CD4-positive, CD25-positive, alpha-beta regulatory T cell (primary cell): ENCODE measurements around the gene KRT79. TPM values are rescaled to one million over a fixed set of nuclear protein-coding genes. Genes with fewer than 3 reads are reported as not detected.

Experiments used
- ATAC-seq, 2 donors: fragments of 150-1000 bp; cut with Tn5 transposase; one replicate each; pipeline ENCODE4 v1.10.0; 2021; ENCODE audit warnings: low read depth in 2 of 2, moderate number of reproducible peaks in 2 of 2, moderate library complexity in 1 of 2
- DNase-seq, 3 donors: peaks; one replicate each; pipeline versions ENCODE4 v3.0.0 to v3.0.0-alpha.2; 2012 to 2022; ENCODE audit warnings: mixed read lengths in 1 of 3
- H3K27ac ChIP-seq: one replicate; pipeline ENCODE4 v1.7.0; 2013; ENCODE audit warnings: mild to moderate bottlenecking, low read length; ENCODE audit not compliant: insufficient read depth, poor library complexity, severe bottlenecking
- H3K27me3 ChIP-seq: one replicate; pipeline ENCODE4 v1.7.0; 2013; ENCODE audit warnings: low read length; ENCODE audit not compliant: control insufficient read depth, insufficient read depth
- H3K36me3 ChIP-seq: one replicate; pipeline ENCODE4 v1.7.0; 2013; ENCODE audit warnings: mild to moderate bottlenecking, low read length, moderate library complexity; ENCODE audit not compliant: control insufficient read depth, insufficient read depth
- H3K4me1 ChIP-seq: 2 replicates; pipeline ENCODE4 v1.7.0; 2013; ENCODE audit warnings: mild to moderate bottlenecking, low read length; ENCODE audit not compliant: insufficient read depth, control insufficient read depth, poor library complexity, severe bottlenecking
- H3K4me3 ChIP-seq: one replicate; pipeline ENCODE4 v1.7.0; 2013; ENCODE audit warnings: low read depth, mild to moderate bottlenecking, low read length, moderate library complexity
- H3K9me3 ChIP-seq, 2 experiments: 1 replicate in 1 of 2; 2 replicates in 1 of 2; pipeline ENCODE4 v1.7.0; 2013; ENCODE audit warnings: low read length in 2 of 2, mild to moderate bottlenecking in 1 of 2, moderate library complexity in 1 of 2; ENCODE audit not compliant: control insufficient read depth in 2 of 2
- H3K27ac Mint-ChIP-seq, 3 donors: one replicate each; pipeline ENCODE4 v1.8.0; 2020 to 2022; ENCODE audit warnings: mild to moderate bottlenecking in 3 of 3, mixed read lengths in 3 of 3, moderate library complexity in 2 of 3
- H3K27me3 Mint-ChIP-seq: one replicate; pipeline ENCODE4 v1.8.0; 2022; ENCODE audit warnings: mild to moderate bottlenecking, mixed read lengths
- H3K36me3 Mint-ChIP-seq: one replicate; pipeline ENCODE4 v1.8.0; 2020; ENCODE audit warnings: mixed read lengths
- H3K4me1 Mint-ChIP-seq, 4 donors: one replicate each; pipeline ENCODE4 v1.8.0; 2020 to 2022; ENCODE audit warnings: mixed read lengths in 4 of 4, mild to moderate bottlenecking in 1 of 4
- H3K4me3 Mint-ChIP-seq, 4 donors: one replicate each; pipeline ENCODE4 v1.8.0; 2020 to 2022; ENCODE audit warnings: mild to moderate bottlenecking in 4 of 4, mixed read lengths in 4 of 4, moderate library complexity in 3 of 4
- H3K9me3 Mint-ChIP-seq, 7 donors: one replicate each; pipeline ENCODE4 v1.8.0; 2020 to 2022; ENCODE audit warnings: mixed read lengths in 7 of 7, mild to moderate bottlenecking in 3 of 7, moderate library complexity in 2 of 7
- polyA plus RNA-seq, 4 donors: library from polyadenylated mRNA; unstranded; fragments of 300-500 nt; fragmentation: Illumina TruSeq; gene quantifications; one replicate each; pipeline ENCODE4 v1.2.3, GENCODE V29; 2021
- total RNA-seq: library from RNA; stranded (reverse); gene quantifications from one replicate; pipeline ENCODE4 v1.2.3, GENCODE V29; 2022

KRT79 gene
- total and polyA plus RNA-seq, 5 donors from 2014 or later, result not detected

GRCh38 chr12:52836491-52837412 is 2.6 kb upstream of the KRT79 start:
- no peak overlapping the region for H3K4me3 ChIP-seq
- H3K27me3 ChIP-seq, result peaks cover 2% of the 10 kb centered on the region
- no peak overlapping the region for H3K27ac Mint-ChIP-seq
- no peaks in the 10 kb centered on the region for H3K4me1 ChIP-seq
- H3K27ac ChIP-seq, result no peak overlapping the region
- no peaks in the 10 kb centered on the region for H3K36me3 ChIP-seq
- ATAC-seq, result no peak
- peaks cover 0 to 6% (median 0%) of the 10 kb centered on the region in 4 donors for H3K4me1 Mint-ChIP-seq
- H3K9me3 Mint-ChIP-seq, result peaks cover 0 to 4% (median 0%) of the 10 kb centered on the region in 7 donors
- H3K4me3 Mint-ChIP-seq, result no peak overlapping the region
- no peak for DNase-seq
- no peaks in the 10 kb centered on the region for H3K27me3 Mint-ChIP-seq
- H3K9me3 ChIP-seq, result no peaks in the 10 kb centered on the region
- no peaks in the 10 kb centered on the region for H3K36me3 Mint-ChIP-seq

GRCh38 chr12:52836042-52836466 is 1.9 kb upstream of the KRT79 start:
- peaks cover 0 to 6% (median 0%) of the 10 kb centered on the region in 4 donors for H3K4me1 Mint-ChIP-seq
- H3K9me3 Mint-ChIP-seq, result peaks cover 0 to 4% (median 0%) of the 10 kb centered on the region in 7 donors
- H3K4me3 Mint-ChIP-seq, result no peak overlapping the region

GRCh38 chr12:52835271-52836041 is 1.3 kb upstream of the KRT79 start:
- Histone ChIP-seq H3K4me1 (no peaks in the 10 kb centered on the region), H3K9me3 (no peaks in the 10 kb centered on the region), H3K36me3 (no peaks in the 10 kb centered on the region), H3K4me3 (no peak overlapping the region), H3K27ac (no peak overlapping the region), H3K27me3 (peaks cover 2% of the 10 kb centered on the region)
- H3K36me3 Mint-ChIP-seq, result no peaks in the 10 kb centered on the region
- H3K4me3 Mint-ChIP-seq, result no peak overlapping the region
- DNase-seq, result no peak
- H3K9me3 Mint-ChIP-seq, result peaks cover 0 to 4% (median 0%) of the 10 kb centered on the region in 7 donors
- H3K27me3 Mint-ChIP-seq, result no peaks in the 10 kb centered on the region
- H3K27ac Mint-ChIP-seq, result no peak overlapping the region
- H3K4me1 Mint-ChIP-seq, result peaks cover 0 to 6% (median 0%) of the 10 kb centered on the region in 4 donors
- no peak for ATAC-seq

More at GRCh38 chr12:52836042-52836466, 1.9 kb upstream of the KRT79 start:
- H3K27me3 Mint-ChIP-seq, result no peaks in the 10 kb centered on the region
- H3K4me1 ChIP-seq, result no peaks in the 10 kb centered on the region
- H3K27ac ChIP-seq, result no peak overlapping the region
- ATAC-seq (no peak), DNase-seq (peak in 1 of 3 donors; percentile 10)
- no peak overlapping the region for H3K27ac Mint-ChIP-seq
- no peaks in the 10 kb centered on the region for H3K36me3 ChIP-seq
- no peaks in the 10 kb centered on the region for H3K36me3 Mint-ChIP-seq
- peaks cover 2% of the 10 kb centered on the region for H3K27me3 ChIP-seq
- no peak overlapping the region for H3K4me3 ChIP-seq
- no peaks in the 10 kb centered on the region for H3K9me3 ChIP-seq

- Histone ChIP-seq H3K9me3 (no peaks in the 10 kb centered on the region), H3K4me3 (no peak overlapping the region), H3K27me3 (peaks cover 2% of the 10 kb centered on the region)
These were observed 553 bp upstream of the KRT79 start for GRCh38 chr12:52834727-52835001.

GRCh38 chr12:52832985-52833905 is 866 bp downstream of the KRT79 start:
- Mint-ChIP-seq H3K4me1 (peaks cover 0 to 6% (median 0%) of the 10 kb centered on the region in 4 donors), H3K27me3 (peaks cover 5% of the 10 kb centered on the region), H3K4me3 (no peak overlapping the region), H3K9me3 (peaks cover 0 to 2% (median 0%) of the 10 kb centered on the region in 7 donors), H3K36me3 (no peaks in the 10 kb centered on the region), H3K27ac (no peak overlapping the region)
- no peak for ATAC-seq
- DNase-seq, result no peak
- no peaks in the 10 kb centered on the region for H3K4me1 ChIP-seq
- H3K27me3 ChIP-seq, result peaks cover 2% of the 10 kb centered on the region
- H3K27ac ChIP-seq, result no peak overlapping the region
- no peaks in the 10 kb centered on the region for H3K36me3 ChIP-seq
- H3K9me3 ChIP-seq, result no peaks in the 10 kb centered on the region
- H3K4me3 ChIP-seq, result no peak overlapping the region

More at GRCh38 chr12:52834727-52835001, 553 bp upstream of the KRT79 start:
- H3K27ac ChIP-seq, result no peak overlapping the region
- no peak overlapping the region for H3K27ac Mint-ChIP-seq
- no peak for DNase-seq
- H3K4me1 Mint-ChIP-seq, result peaks cover 0 to 6% (median 0%) of the 10 kb centered on the region in 4 donors
- peaks cover 0 to 4% (median 0%) of the 10 kb centered on the region in 7 donors for H3K9me3 Mint-ChIP-seq
- peaks cover 5% of the 10 kb centered on the region for H3K27me3 Mint-ChIP-seq
- ATAC-seq, result no peak
- no peaks in the 10 kb centered on the region for H3K36me3 Mint-ChIP-seq
- no peaks in the 10 kb centered on the region for H3K36me3 ChIP-seq
- no peaks in the 10 kb centered on the region for H3K4me1 ChIP-seq
- H3K4me3 Mint-ChIP-seq, result no peak overlapping the region

GRCh38 chr12:52832451-52832850 is 1.7 kb downstream of the KRT79 start:
- no peak overlapping the region for H3K4me3 ChIP-seq
- DNase-seq (no peak), ATAC-seq (no peak)
- peaks cover 0 to 6% (median 0%) of the 10 kb centered on the region in 4 donors for H3K4me1 Mint-ChIP-seq
- H3K27ac ChIP-seq, result no peak overlapping the region
- no peak overlapping the region for H3K4me3 Mint-ChIP-seq
- peaks cover 0 to 2% (median 0%) of the 10 kb centered on the region in 7 donors for H3K9me3 Mint-ChIP-seq
- no peak overlapping the region for H3K27ac Mint-ChIP-seq
- H3K9me3 ChIP-seq, result no peaks in the 10 kb centered on the region
- H3K27me3 Mint-ChIP-seq, result peaks cover 5% of the 10 kb centered on the region
- no peaks in the 10 kb centered on the region for H3K4me1 ChIP-seq
- H3K36me3 Mint-ChIP-seq, result no peaks in the 10 kb centered on the region
- H3K36me3 ChIP-seq, result no peaks in the 10 kb centered on the region
- H3K27me3 ChIP-seq, result peaks cover 2% of the 10 kb centered on the region

GRCh38 chr12:52831251-52831650 is 2.9 kb downstream of the KRT79 start:
- no peak overlapping the region for H3K4me3 Mint-ChIP-seq
- no peaks in the 10 kb centered on the region for H3K9me3 Mint-ChIP-seq
- H3K27me3 Mint-ChIP-seq, result peaks cover 5% of the 10 kb centered on the region

More at GRCh38 chr12:52831251-52831650, 2.9 kb downstream of the KRT79 start:
- no peak overlapping the region for H3K27ac ChIP-seq
- no peak for ATAC-seq
- H3K27me3 ChIP-seq, result no peaks in the 10 kb centered on the region
- H3K9me3 ChIP-seq, result no peaks in the 10 kb centered on the region
- Mint-ChIP-seq H3K4me1 (peaks cover 0 to 4% (median 0%) of the 10 kb centered on the region in 4 donors), H3K27ac (no peak overlapping the region), H3K36me3 (no peaks in the 10 kb centered on the region)
- DNase-seq, result no peak
- no peaks in the 10 kb centered on the region for H3K4me1 ChIP-seq
- H3K4me3 ChIP-seq, result no peak overlapping the region
- H3K36me3 ChIP-seq, result no peaks in the 10 kb centered on the region
